LNCaP clone FGC (cell line): ENCODE data around the gene COL4A6.
"Not testable (repeated sequence)": the region's sequence is repeated elsewhere in the genome, so short reads cannot be mapped to it uniquely, and the experiment has no call there.

Experiments used
- DNase-seq: peaks from one replicate; pipeline ENCODE4 v3.0.0-alpha.2; 2011; ENCODE audit warnings: low read depth
- H3K4me3 ChIP-seq: 2 replicates; pipeline ENCODE4 v1.5.1; 2011; ENCODE audit warnings: mild to moderate bottlenecking, low read depth, low read length, control low read depth
- CTCF ChIP-seq: IDR thresholded peaks from 2 replicates; pipeline ENCODE4 v1.5.1; 2012; ENCODE audit warnings: mild to moderate bottlenecking; ENCODE audit not compliant: control insufficient read depth, insufficient read depth; ENCODE audit errors: extremely low read depth

COL4A6 gene

DNA sequence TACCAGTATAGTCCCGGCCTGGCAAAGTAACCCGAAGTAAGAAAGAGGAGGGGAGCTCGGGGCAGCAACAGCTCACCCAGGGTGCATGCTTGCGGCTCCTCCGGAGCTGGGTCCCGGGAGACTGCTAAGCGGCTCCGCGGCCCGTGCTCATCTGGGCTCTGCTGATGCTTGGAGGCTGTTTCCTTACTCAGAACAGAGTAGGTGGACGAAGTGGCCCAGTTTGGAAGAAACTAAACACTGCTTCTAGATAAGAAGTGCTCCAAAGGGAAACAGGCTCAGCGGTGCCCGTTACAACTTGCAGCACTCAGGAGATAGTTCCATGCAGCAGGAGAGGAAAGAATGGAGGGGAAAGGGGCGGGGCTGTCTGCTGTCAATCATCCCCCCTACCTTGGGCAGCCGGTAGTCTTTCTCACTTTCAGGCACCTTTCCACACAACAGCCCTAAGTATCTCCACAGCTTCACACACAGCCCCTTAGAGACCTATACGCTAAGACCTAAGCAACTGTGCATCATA, at the start of gene COL4A6:
COL4A6 (minus strand) TSS at position 313 of the 514 bp plus-strand sequence; CDS start at position 87, 226 bp downstream.
- no peak for TF ChIP-seq CTCF
- H3K4me3 ChIP-seq: peak within 1 kb of the TSS; percentile 69
- DNase-seq: no peak

GRCh38 chrX:108485960-108486359, 47.7 kb upstream of the COL4A6 start:
- H3K4me3 ChIP-seq: no peak overlapping the region
- DNase-seq: no peak
- no peak for TF ChIP-seq CTCF

- no peak for TF ChIP-seq CTCF
- no peak for DNase-seq
- no peak overlapping the region for H3K4me3 ChIP-seq
Observed at GRCh38 chrX:108484251-108484650, 46.0 kb upstream of the COL4A6 start.

DNA sequence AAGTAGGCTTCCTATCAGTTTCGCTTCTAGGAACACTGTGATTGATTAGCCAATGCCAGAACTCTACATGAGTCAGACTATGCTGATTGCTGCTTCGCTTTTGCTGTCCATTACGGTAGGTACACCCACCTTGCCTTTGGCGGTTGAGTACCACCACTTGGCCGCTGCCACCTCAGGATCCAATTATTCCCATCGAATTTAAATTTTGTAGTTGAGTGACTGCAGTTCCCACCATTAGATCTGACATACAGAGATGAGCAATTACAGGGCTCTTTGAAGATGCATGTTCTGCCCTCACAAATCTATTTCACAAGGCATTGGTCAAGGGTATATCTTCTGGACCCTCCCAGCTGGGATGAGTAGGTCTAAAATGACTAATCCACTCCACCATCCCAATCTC, 43.3 kb upstream of the COL4A6 start:
- DNase-seq: not testable (repeated sequence)

DNA sequence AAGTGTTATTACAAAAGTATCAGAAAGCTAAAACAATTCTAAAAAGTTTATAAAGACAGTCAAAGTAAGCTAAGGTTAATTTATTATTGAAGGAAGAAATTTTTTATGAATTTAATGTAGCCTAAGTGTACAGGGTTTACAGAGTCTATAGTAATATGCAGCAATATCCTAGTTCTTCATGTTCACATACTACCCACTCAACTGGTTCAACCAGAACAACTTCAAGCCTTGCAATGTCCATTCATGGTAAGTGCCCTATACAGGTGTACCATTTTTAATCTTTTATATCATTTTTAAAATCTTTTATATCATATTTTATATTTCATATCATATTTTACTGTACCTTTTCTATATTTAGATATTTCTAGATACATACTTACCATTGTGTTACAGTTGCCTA, 35.8 kb upstream of the COL4A6 start:
- DNase-seq: peak; percentile 19
- no peak for TF ChIP-seq CTCF
- no peak overlapping the region for H3K4me3 ChIP-seq

More for the DNA sequence above, 43.3 kb upstream of the COL4A6 start:
- not testable (repeated sequence) for H3K4me3 ChIP-seq

DNA sequence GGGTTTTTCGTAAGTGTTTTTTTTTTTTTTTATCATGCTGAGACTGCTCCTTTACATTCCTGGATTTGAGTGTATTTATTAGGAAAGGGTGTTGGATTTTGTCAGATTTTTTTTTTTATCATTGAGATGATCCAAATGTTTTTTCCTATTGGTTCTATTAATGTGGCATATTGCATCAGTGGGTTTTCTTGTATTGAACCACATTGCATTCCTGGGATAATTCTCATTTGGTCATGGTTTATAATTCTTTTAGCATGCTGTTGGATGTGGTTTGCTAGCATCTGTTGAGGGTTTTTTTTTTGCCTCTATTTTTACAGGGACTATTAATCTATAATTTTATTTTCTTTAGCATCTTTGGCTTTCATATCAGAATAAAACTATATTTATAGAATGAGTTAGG, 30.3 kb upstream of the COL4A6 start:
- no peak for TF ChIP-seq CTCF
- H3K4me3 ChIP-seq: no peak overlapping the region
- DNase-seq: no peak

DNA sequence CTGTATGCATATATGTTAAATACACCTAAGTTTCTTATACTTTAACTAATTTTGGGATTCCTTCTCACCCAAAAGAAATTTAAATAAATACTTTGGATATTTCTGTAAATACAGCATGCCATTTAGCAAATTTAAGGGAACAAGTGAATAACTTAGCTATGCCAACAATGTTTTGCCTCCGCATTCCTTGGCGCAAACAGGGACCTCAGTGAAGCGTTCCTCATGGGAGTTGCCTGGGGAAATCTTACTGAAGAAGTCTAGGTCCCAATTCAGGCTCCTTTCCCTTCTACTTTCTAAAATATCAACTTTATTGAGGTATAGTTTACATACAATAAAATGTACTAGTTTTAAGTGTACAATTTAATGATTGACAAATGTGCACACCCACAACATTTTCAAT, 26.4 kb upstream of the COL4A6 start:
- no peak for DNase-seq
- H3K4me3 ChIP-seq: no peak overlapping the region
- TF ChIP-seq CTCF: no peak

DNA sequence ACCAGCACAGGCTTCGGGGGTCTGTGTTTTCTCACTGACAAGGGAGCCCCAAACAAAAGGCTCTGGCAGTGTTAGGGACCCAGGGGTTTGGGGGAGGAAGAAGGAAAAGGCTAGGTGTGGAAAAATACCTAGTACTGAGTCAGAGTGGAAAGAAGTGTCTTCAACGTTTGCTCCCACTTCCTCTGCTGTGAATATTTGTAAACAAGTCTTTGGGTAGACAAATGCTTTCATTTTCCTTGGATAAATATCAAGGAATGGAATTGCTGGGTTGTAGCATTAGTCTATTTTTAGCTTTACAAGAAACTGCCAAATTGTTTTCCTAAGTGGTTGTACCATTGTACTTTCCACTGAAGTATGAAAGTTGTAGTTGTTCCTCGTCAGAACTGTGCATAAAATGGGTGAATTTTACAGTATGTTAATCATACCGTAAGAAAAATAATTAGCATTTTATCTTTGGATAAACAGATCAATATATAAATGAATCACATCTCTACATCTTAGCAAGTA, 18.8 kb upstream of the COL4A6 start:
- H3K4me3 ChIP-seq: no peak overlapping the region
- TF ChIP-seq CTCF: no peak
- no peak for DNase-seq
